Stimulated activated CD4-positive, alpha-beta T cell treated with anti-CD3 and anti-CD28 coated beads, Interleukin-1b, Interleukin-23, amount 100 ng/mL, for 24 hours (primary cell): ENCODE data around the gene CTSF.
"Not testable (repeated sequence)": the region's sequence is repeated elsewhere in the genome, so short reads cannot be mapped to it uniquely, and the experiment has no call there.

Experiments used
- DNase-seq, 4 experiments: peaks; one replicate each; pipeline ENCODE4 v3.0.0-alpha.2; 2020; ENCODE audit warnings: low read depth in 4 of 4, low spot score in 1 of 4

CTSF gene

DNA sequence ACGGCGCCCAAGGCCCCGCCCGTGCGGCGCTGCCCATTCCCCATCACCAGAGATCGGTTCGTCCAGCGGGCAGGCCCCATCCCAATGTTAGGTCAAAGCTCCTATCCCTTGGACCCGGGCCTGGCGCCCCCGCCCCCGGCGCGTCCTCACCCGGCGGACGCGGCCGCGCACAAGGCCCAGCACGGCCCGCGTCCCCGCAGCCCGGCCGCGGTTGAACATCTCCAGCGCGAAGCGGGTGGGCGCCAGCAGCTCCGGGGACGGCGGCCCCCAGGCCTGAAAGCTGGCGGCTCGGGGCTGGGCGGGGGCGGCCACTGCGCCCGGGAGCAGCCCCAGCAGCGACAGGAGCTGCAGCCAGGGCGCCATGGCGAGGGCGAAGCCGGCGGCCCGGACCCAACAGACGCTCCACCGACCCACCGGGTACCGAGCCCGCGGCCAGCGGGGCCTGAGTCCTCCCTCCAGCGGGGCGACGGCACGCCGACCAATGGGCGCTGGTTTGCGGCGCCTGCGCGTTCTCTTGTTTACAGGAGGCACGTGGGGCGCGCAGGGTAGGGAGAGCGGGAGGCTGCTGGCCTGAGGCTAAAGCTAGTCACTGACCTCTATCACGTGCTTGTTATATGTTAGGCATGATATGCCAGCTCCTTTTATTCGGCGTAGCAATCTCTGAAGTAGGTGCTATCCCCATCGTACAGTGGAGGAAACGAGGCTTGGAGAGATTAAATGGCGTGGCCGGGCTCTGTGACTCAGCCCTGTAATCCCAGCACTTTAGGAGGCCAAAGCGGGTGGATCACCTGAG, at the start of gene CTSF:
Gene CTSF, minus strand, starts transcription at position 483 of the 793 bp plus-strand sequence. Its CDS starts 120 bp downstream, at position 363.
- peak; percentile 41 to 61 (median 54) for DNase-seq

DNA sequence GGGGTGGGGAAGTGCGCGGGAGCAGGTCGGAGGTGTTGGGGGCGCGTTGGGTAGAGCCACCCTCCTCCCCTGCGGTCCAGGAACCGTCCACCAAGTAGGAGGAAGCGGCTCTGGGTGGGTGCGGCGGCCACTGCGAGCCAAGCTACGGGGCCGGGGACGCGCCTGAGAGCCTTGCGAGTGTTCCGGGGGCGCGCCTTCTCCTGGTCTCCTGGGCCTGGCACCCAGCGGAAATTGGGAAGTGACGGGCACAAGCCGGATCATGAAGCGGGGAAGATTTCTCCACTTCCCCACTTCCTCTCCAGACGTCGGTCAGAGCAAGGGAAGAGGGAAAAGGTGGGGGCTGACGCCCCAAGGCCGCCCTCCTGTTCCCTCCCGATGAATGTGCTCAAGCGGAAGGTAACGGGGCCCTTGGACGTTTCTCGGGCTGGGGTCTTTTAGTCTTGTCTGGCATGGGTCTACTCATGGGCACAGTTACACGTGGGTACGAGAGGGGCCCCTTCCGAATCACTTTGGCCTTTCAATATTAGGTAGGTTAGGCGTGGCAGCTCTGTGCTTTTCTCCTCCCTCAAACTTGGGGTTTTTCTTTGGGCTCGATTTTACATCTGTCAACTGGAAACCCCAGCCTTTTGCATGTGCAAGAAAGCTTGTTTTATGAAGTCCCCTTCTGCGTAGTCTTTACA, 48.9 kb upstream of the CTSF start:
- DNase-seq = no peak

DNA sequence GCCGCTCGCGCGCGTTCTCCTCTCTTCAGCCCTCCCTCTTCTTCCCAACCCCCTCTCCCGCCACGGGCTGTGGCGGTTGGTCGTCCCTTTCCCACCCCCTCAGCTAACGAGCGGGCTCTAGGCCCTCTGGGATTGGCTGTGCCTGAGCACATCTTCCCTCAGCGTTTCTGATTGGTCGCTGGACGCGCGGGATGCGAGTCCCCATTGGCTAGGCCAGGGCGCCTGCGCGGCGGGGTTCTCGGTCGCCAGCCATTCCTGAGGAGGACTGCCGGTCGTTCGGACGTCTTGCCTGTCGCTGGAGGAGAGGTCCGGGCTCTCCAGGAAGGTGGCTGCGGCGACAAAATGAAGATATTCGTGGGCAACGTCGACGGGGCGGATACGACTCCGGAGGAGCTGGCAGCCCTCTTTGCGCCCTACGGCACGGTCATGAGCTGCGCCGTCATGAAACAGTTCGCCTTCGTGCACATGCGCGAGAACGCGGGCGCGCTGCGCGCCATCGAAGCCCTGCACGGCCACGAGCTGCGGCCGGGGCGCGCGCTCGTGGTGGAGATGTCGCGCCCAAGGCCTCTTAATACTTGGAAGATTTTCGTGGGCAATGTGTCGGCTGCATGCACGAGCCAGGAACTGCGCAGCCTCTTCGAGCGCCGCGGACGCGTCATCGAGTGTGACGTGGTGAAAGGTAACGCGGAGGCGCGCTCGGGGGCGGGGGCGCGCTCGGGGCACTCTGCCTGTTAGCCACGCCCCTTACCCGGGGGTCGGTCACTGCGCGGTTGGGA, 48.2 kb upstream of the CTSF start, which contains the start of gene RBM14:
Gene RBM14, plus strand, starts transcription at position 252 of the 776 bp plus-strand sequence. Its CDS starts 91 bp downstream, at position 343.
- DNase-seq = peak; percentile 92 to 98 (median 98)

DNA sequence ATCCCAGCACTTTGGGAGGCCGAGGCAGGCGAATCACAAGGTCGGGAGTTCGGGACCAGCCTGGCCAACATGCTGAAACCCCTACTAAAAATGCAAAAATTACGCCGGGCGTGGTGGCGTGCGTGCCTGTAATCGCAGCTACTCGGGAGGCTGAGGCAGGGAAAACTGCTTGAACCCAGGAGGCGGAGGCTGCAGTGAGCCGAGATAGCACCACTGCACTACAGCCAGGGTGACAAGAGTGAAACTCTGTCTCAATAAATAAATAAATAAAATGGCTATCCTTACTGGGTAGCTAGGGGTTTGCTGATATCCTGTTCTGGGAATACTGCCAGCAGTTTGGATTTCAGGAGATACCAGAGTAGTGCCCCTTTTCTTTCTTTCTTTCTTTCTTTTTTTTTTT, 45.7 kb upstream of the CTSF start:
- no peak for DNase-seq

DNA sequence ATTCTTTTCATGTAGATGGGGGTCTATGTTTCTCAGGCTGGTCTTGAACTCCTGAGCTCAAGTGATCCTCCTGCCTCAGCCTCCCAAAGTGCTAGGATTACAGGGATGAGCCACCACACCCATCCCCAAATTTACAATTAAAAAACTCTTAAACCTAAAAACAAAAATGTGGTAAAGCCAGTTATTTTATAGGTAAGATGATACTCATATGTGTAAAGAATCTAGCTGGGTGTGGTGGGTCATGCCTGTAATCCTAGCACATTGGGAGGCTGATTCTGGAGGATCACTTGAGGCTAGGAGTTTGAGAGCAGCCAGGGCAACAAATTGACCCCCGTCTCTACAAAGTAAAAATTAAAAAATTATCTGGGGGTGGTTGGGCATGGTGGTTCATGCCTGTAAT, 44.1 kb upstream of the CTSF start:
- DNase-seq = no peak

DNA sequence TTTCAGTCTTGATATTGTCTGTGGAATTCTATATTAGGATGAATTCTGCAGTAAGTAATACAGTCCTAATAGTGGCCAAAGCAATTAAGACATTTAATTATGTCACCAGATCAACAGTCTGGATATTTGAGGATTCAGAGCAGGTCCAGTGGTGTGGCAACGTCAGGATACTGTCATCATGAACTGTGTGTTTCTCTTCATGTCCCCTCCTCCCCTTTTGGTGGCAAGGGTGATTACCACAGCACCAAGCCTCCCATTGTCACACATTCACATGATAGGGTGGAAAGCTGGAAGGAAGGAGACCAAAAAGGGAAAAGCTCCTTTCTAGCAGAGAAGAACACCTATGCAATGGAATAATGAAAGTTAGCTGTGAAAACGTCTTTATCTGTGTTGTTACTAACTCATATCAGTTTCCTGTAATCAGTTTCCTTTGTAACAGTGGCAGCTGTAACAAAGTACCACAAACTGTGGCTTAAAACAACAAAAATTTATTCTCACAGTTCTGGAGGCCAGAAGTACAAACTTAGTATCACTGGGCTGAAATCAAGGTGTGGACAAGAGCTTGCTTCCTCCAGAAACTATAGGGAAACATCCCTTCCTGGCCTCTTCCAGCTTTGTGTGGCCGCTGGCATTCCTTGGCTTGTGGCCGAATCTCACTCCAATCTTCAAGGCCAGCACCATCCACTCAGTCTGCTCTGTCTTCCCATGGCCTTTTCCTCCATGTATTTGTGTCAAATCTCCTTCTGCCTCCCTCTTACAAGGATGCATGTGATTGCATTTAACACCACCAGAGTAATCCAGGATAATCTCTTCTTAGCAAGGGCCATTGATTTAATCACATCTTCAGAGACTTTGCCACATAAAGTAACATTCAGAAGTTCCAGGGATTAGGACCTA, 41.6 kb upstream of the CTSF start:
- DNase-seq = no peak

DNA sequence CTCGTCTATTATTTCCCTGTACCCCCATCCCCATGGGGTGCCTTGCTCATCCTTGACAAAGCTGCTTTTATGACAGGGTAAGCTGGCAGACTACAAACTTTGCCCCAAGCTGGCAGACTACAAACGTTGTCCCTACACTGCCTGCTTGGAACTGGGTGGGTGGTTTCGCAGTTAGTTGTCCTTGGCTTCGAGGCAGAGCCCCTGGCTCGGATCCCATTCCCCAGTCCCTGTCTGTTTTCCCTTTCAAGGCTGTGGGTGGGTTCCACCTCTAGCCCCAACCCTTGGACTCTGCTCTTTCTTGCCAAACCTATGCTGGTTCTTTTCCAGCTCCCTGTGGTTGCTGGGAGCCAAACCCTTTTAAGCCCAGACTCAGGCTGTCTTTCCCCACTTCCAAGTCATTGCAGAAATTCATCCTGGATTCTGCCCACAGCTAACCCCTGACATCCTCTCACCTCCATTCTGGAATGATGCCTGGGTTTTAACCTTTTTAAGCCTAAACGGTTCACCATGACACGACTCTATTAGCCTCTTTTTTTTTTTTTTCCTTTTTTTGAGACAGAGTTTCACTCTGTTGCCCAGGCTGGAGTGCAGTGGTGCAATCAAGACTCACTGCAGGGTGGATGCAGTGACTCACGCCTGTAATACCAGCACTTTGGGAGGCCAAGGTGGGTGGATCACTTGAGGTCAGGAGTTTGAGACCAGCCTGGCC, 38.9 kb upstream of the CTSF start:
- no peak for DNase-seq

DNA sequence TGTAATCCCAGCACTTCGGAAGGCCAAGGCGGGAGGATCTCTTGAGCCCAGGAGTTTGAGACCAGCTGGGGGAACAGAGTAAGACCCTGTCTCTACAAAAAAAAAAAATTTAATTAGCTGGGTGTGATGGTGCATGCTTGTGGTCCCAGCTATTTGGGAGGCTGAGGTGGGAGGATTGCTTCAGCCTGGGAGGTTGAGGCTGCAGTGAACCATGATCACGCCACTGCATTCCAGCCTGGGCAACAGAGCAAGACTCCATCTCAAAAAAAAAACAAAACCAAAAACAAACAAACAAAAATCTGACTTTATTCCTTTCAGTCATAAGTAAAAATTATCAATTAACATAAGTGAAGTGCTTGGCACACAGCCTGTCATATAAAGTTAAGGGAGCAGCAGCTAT, 38.2 kb upstream of the CTSF start:
- DNase-seq = not testable (repeated sequence)

DNA sequence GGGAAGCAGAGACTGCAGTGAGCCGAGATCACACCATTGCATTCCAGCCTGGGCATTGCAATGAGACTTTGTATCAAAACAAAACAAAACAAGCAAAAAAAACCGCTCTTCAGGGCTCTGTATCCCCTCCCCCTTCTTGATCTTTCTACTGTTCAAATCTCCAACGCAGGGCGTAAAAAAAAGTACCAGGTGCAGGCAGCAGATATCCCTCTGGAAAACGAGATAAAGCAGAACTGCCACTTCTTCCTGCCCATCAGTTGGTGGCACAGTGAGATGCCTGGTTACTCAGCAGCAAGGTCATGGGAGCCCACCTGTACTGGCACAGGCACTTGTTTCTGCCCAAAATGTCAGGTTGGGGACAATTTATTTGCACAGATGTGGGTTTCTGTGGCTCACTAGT, 35.7 kb upstream of the CTSF start:
- DNase-seq = no peak

DNA sequence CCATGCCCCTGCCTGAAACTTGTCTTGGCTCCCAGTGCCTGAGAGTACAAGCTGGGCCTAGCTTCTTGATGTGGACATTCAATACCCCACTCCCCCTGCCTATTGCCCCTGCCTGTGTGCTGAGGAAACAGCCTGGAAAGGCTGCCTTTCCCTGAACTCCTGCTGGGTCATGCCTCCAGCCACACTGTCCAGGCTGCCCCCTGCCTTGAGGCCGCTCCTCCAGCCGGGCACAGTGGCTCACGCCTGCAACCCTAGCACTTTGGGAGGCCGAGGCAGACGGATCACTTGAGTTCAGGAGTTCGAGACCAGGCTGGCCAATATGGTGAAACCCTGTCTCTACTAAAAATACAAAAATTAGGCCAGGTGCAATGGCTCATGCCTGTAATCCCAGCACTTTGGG, 34.7 kb upstream of the CTSF start:
- no peak for DNase-seq

DNA sequence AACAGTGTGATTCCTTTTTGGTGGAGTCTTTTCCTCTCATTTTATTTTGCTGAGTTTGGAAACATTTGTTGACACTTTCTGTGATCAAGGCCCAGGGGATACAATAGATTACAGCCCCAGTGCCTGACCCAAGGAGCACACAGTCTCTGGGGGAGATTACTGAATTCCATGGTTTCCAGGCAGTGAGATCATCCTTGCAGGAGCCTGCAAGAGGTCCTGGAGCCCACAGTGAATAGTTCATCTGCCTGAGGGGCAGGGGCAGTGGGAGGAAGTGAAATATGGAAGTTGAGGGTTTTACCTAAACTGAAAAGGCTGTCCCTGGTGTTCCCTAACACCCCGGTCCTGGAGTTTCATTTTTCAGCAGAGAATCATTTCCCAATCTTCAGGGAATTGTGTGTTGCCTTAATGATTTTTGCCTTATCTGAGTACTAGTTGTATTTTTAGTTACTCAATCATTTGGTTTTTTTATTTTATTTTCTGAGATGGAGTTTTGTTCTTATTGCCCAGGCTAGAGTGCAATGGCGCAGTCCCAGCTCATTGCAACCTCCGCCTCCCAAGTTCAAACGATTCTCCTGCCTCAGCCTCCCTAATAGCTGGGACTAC, 32.3 kb upstream of the CTSF start:
- no peak for DNase-seq

DNA sequence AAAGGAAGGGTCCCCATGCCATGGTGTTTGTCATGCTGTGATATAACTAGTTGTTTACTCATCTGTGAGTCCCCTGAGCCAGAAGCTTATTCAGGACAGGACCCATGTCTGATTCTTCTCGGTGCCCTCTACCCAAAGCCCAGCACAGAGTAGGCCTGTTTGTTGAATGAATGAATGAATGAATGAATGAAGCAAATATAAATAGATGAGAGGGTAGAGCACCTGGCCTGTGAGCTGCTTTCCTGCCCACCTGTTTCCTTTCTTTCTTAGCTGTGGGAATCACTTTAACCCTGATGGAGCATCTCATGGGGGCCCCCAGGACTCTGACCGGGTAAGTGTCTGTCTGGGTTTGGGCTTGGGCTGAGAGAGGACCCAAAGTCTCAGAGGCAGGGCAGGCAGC, 31.8 kb upstream of the CTSF start:
- DNase-seq = no peak

DNA sequence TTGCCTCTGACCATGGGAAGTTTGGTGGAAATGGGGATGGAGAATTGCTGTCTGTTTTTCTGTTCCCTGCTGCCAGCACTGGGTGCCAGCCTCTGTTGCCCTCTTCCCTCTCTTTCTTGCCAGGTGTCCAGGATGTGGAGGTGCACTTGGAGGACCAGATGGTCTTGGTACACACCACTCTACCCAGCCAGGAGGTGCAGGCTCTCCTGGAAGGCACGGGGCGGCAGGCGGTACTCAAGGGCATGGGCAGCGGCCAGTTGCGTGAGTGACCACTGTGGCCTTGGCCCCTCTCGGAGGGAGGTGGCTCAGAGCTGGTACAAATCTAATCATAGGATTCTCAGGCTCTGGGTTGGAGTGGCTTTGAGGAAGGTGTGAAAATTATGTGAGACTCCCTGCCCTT, 30.6 kb upstream of the CTSF start:
- no peak for DNase-seq

DNA sequence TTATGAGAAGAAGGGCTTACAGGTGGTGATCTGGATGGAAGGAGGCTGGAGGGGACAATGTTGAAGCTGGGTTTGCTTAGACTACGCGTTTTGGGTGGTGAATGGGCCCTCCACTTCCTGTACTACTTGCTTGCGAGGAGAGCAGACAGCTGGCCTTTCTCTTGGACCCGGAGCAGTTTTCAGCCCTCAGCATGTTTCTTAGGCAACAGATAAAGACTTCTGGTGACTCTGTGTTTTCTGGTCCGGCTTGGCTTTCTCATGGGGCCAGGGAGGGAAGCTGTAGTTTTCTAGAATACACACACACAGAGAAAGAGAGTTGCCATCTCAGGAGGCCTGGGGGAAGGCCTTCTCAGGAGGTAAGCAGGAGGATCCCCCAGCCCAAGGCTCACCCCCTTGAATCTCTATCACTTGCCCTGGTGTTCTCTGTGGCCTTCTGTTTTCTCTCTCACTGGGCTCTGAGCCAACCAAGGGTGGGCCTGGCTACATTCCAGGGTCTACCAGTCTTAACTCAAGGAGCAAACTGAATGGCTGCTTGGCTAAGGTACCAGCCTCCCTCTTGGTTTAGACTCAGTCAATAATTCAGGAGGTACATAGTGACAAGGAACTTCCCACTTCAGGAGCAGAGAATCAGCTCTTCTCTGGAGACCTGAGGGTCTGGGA, 27.0 kb upstream of the CTSF start:
- DNase-seq = no peak

DNA sequence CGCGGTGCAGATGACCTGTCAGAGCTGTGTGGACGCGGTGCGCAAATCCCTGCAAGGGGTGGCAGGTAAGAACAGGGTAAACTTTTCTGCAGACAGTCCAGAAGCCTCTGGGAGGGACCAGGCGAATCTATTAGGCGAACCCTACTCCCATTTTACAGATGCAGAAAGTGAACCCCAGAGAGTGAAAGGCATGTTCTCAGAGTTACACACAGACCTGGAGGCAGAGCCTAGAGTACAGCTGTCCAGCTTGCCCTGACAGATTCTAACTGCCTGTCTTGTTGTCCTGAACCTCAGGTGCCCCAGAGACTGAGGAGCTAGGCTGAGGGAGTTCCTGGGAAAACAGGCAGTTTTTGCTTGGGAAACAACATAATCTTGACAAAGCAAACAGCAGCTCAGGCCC, 25.2 kb upstream of the CTSF start:
- no peak for DNase-seq

DNA sequence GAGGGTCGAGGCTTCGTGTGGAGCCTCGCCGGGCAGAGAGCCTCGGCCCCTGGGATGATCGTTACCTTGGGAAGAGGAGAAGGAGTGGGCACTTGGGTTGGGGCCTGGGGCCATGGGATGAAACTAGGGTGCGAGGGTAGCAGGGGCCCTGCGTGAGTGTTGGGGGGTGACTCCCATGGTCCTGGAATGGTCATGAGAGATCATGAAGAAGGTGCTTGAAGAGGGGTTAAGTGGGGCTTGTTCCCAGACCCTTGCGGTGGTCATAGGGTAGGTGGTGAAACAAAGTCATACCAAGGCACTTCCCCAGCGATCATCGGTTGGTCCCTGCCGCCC, 24.9 kb upstream of the CTSF start:
- DNase-seq = no peak

DNA sequence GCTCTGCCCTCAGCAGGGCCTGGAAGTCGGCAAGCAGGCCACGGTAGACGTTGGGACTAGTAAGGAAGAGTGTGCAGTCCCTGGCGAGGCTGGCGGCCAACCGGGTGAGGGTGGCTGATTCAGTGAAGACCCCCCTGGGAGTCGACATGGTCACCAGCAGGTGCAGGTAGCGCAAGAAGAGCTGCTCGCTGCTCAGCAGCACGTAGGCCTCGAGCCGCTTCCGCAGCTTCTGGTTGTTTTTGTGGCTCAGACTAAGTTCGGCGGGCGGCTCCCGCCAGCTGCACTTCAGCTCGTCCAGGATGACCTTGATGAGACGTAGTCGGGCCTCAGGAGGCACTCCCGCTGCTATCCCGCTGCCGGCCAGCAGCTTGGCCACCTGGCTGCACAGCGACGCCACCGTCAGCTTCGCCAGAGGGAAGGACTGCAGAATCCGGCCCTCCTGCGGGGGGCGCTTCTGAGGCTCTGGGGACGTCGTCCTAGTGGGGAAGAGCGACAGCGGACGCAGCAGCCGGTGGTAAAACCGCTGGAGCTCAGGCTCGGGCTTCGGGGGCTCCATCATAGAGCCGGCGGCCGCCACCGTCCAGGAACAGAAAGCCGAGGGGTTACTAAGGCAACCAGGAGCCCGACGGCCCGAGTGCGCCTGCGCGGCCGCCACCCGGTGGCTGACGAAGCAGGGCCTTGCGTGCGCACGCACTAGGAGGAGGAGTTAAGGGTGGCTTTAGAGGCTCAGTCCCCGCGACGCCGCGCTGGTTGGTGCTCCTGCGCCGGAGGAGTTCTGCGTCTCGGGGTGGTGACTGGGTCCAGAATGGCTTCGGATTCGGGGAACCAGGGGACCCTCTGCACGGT, 24.3 kb upstream of the CTSF start, which contains the start of the genes CCDC87 and CCS:
Gene CCDC87, minus strand, starts transcription at position 607 of the 846 bp plus-strand sequence. Its CDS starts 48 bp downstream, at position 559.
Gene CCS, plus strand, starts transcription at position 729 of the 846 bp plus-strand sequence. Its CDS starts 77 bp downstream, at position 806.
- DNase-seq = peak; percentile 94 to 98 (median 98)

DNA sequence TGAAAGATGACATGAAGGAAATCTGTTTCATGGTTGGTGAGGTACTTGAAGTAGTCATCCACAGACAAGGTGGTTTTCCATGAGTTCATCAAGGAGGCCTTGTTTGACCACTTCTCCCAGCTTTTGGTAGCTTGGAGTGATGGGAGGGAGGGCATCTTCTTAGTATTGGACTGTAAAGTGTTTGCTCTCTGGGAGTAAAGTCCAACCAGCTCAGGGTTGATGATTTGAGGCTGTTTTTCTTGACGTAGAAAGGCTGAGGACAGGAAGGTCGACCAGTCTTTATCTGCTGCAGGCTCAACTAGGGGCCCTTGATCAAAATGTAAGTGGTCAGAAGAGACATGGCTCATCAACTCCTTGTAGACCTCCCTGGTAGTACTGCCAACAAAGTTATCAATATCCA, 22.8 kb upstream of the CTSF start:
- no peak for DNase-seq
